Activated T-helper 2 cell treated with anti-CD3 and anti-CD28 coated beads, Interferon-gamma antibody, Interleukin-2, Interleukin-4, amounts not matched to agents 10 μg/mL and 5 μg/mL and 100 μg/mL, durations not matched to agents 14 hours and 24 hours and 36 hours (primary cell): Measurements from ENCODE around the gene RWDD2A. TPM values are rescaled to one million over a fixed set of nuclear protein-coding genes. Genes with fewer than 3 reads are reported as not detected.
A peak's percentile ranks its signal among the peaks of the same experiment; 100 is the strongest.

Source experiments
- DNase-seq: peaks from one replicate; pipeline ENCODE4 v3.0.0; 2021; ENCODE audit warnings: low spot score
- H3K27ac Mint-ChIP-seq: one replicate; pipeline ENCODE4 v1.8.0; 2021; ENCODE audit warnings: mixed read lengths
- H3K27me3 Mint-ChIP-seq: one replicate; pipeline ENCODE4 v1.8.0; 2021; ENCODE audit warnings: low read depth, mixed read lengths
- H3K36me3 Mint-ChIP-seq: one replicate; pipeline ENCODE4 v1.8.0; 2021; ENCODE audit warnings: low read depth, mixed read lengths
- H3K4me1 Mint-ChIP-seq: one replicate; pipeline ENCODE4 v1.8.0; 2021; ENCODE audit warnings: low read depth, mixed read lengths
- H3K4me3 Mint-ChIP-seq: one replicate; pipeline ENCODE4 v1.8.0; 2021; ENCODE audit warnings: low read depth, mild to moderate bottlenecking, moderate library complexity, mixed read lengths
- H3K9me3 Mint-ChIP-seq: one replicate; pipeline ENCODE4 v1.8.0; 2021; ENCODE audit warnings: mixed read lengths
- intact Hi-C: fragments of 100-400 bp; cut with micrococcal nuclease; formaldehyde crosslinking; loops from one replicate; pipeline ENCODE4 v1.15.1; 2023
- total RNA-seq: library from RNA; stranded (reverse); gene quantifications from 2 replicates; pipeline ENCODE4 v1.2.3, GENCODE V29; 2022

Gene RWDD2A
- total RNA-seq: 1.4 and 1.5 TPM in 2 replicates

GRCh38 chr6:83192871-83193746, at the start of gene RWDD2A, which contains the start of gene PGM3:
Gene RWDD2A (plus strand): TSS chr6:83193357. CDS start chr6:83194452, 1,095 bp downstream.
Gene PGM3 (minus strand): TSS chr6:83193265. CDS start chr6:83191012, 2,253 bp downstream.
- Mint-ChIP-seq H3K4me3 (peak within 1 kb of the TSS; percentile 90), H3K27ac (peak within 1 kb of the TSS; percentile 89), H3K4me1 (peaks cover 17% of the 10 kb centered on the region), H3K27me3 (peaks cover 6% of the 10 kb centered on the region), H3K9me3 (no peaks in the 10 kb centered on the region), H3K36me3 (peaks cover 31% of the 10 kb centered on the region)
- intact Hi-C loops: loop anchor here (1.0 to 5.0 kb wide), 3 partner anchors 22 to 946 kb away; partner anchors contain the start of genes DOP1A and IBTK
- peak; percentile 85 for DNase-seq

GRCh38 chr6:83151114-83151513, 42.0 kb upstream of the RWDD2A start:
- no peaks in the 10 kb centered on the region for H3K9me3 Mint-ChIP-seq
- DNase-seq: no peak
- no peaks in the 10 kb centered on the region for H3K36me3 Mint-ChIP-seq
- no peaks in the 10 kb centered on the region for H3K4me1 Mint-ChIP-seq
- intact Hi-C loops: no loop called here
- H3K4me3 Mint-ChIP-seq: no peak overlapping the region
- H3K27me3 Mint-ChIP-seq: no peaks in the 10 kb centered on the region
- no peak overlapping the region for H3K27ac Mint-ChIP-seq

GRCh38 chr6:83152913-83153312, 40.2 kb upstream of the RWDD2A start:
- Mint-ChIP-seq H3K4me3 (no peak overlapping the region), H3K9me3 (no peaks in the 10 kb centered on the region), H3K27me3 (no peaks in the 10 kb centered on the region), H3K4me1 (no peaks in the 10 kb centered on the region), H3K27ac (no peak overlapping the region), H3K36me3 (peaks cover 3% of the 10 kb centered on the region)
- intact Hi-C loops: no loop called here
- no peak for DNase-seq

GRCh38 chr6:83153883-83154521, 39.2 kb upstream of the RWDD2A start:
- H3K36me3 Mint-ChIP-seq: peaks cover 3% of the 10 kb centered on the region
- intact Hi-C loops: no loop called here

GRCh38 chr6:83155794-83156193, 37.4 kb upstream of the RWDD2A start:
- no peaks in the 10 kb centered on the region for H3K9me3 Mint-ChIP-seq
- no peaks in the 10 kb centered on the region for H3K27me3 Mint-ChIP-seq
- peaks cover 3% of the 10 kb centered on the region for H3K36me3 Mint-ChIP-seq
- DNase-seq: no peak
- H3K4me1 Mint-ChIP-seq: no peaks in the 10 kb centered on the region
- H3K27ac Mint-ChIP-seq: no peak overlapping the region
- intact Hi-C loops: no loop called here
- H3K4me3 Mint-ChIP-seq: no peak overlapping the region

More at GRCh38 chr6:83153883-83154521, 39.2 kb upstream of the RWDD2A start:
- Mint-ChIP-seq H3K27me3 (no peaks in the 10 kb centered on the region), H3K4me1 (no peaks in the 10 kb centered on the region), H3K27ac (no peak overlapping the region), H3K4me3 (no peak overlapping the region), H3K9me3 (no peaks in the 10 kb centered on the region)
- DNase-seq: no peak

- Mint-ChIP-seq H3K9me3 (no peaks in the 10 kb centered on the region), H3K36me3 (peaks cover 11% of the 10 kb centered on the region), H3K4me3 (no peak overlapping the region), H3K4me1 (peaks cover 2% of the 10 kb centered on the region), H3K27me3 (no peaks in the 10 kb centered on the region), H3K27ac (no peak overlapping the region)
- no peak for DNase-seq
- intact Hi-C loops: no loop called here
Measured at GRCh38 chr6:83160167-83160566, 33.0 kb upstream of the RWDD2A start.

- H3K27ac Mint-ChIP-seq: no peak overlapping the region
- H3K36me3 Mint-ChIP-seq: peaks cover 62% of the 10 kb centered on the region
- no peak overlapping the region for H3K4me3 Mint-ChIP-seq
- H3K27me3 Mint-ChIP-seq: no peaks in the 10 kb centered on the region
- intact Hi-C loops: no loop called here
- no peak for DNase-seq
- H3K9me3 Mint-ChIP-seq: no peaks in the 10 kb centered on the region
- H3K4me1 Mint-ChIP-seq: peaks cover 2% of the 10 kb centered on the region
Measured at GRCh38 chr6:83167726-83168278, 25.4 kb upstream of the RWDD2A start.

- intact Hi-C loops: no loop called here
- peaks cover 69% of the 10 kb centered on the region for H3K36me3 Mint-ChIP-seq
- H3K27ac Mint-ChIP-seq: no peak overlapping the region
Measured at GRCh38 chr6:83168556-83168955, 24.6 kb upstream of the RWDD2A start.

GRCh38 chr6:83169106-83169505, 24.1 kb upstream of the RWDD2A start:
- H3K36me3 Mint-ChIP-seq: peaks cover 72% of the 10 kb centered on the region
- H3K4me3 Mint-ChIP-seq: no peak overlapping the region
- no peaks in the 10 kb centered on the region for H3K27me3 Mint-ChIP-seq
- DNase-seq: no peak
- H3K27ac Mint-ChIP-seq: no peak overlapping the region
- H3K9me3 Mint-ChIP-seq: no peaks in the 10 kb centered on the region
- intact Hi-C loops: no loop called here
- H3K4me1 Mint-ChIP-seq: peaks cover 2% of the 10 kb centered on the region

More at GRCh38 chr6:83168556-83168955, 24.6 kb upstream of the RWDD2A start:
- peaks cover 2% of the 10 kb centered on the region for H3K4me1 Mint-ChIP-seq
- no peak for DNase-seq
- no peaks in the 10 kb centered on the region for H3K9me3 Mint-ChIP-seq
- no peaks in the 10 kb centered on the region for H3K27me3 Mint-ChIP-seq
- no peak overlapping the region for H3K4me3 Mint-ChIP-seq

- no peaks in the 10 kb centered on the region for H3K9me3 Mint-ChIP-seq
- no peak overlapping the region for H3K4me3 Mint-ChIP-seq
- H3K4me1 Mint-ChIP-seq: peaks cover 1% of the 10 kb centered on the region
- H3K27me3 Mint-ChIP-seq: no peaks in the 10 kb centered on the region
- no peak for DNase-seq
- intact Hi-C loops: no loop called here
- peaks cover 72% of the 10 kb centered on the region for H3K36me3 Mint-ChIP-seq
- no peak overlapping the region for H3K27ac Mint-ChIP-seq
Measured at GRCh38 chr6:83169511-83169910, 23.6 kb upstream of the RWDD2A start.

GRCh38 chr6:83176246-83176645, 16.9 kb upstream of the RWDD2A start:
- Mint-ChIP-seq H3K9me3 (no peaks in the 10 kb centered on the region), H3K4me3 (no peak overlapping the region), H3K36me3 (peaks cover 63% of the 10 kb centered on the region), H3K27ac (no peak overlapping the region), H3K4me1 (no peaks in the 10 kb centered on the region), H3K27me3 (no peaks in the 10 kb centered on the region)
- no peak for DNase-seq
- intact Hi-C loops: no loop called here

- Mint-ChIP-seq H3K36me3 (peaks cover 65% of the 10 kb centered on the region), H3K4me1 (no peaks in the 10 kb centered on the region), H3K27me3 (no peaks in the 10 kb centered on the region), H3K9me3 (no peaks in the 10 kb centered on the region), H3K4me3 (no peak overlapping the region), H3K27ac (no peak overlapping the region)
- intact Hi-C loops: no loop called here
- DNase-seq: no peak
Measured at GRCh38 chr6:83180426-83180950, 12.7 kb upstream of the RWDD2A start.
